Parathyroid adenoma (tissue), 2 donors: ENCODE measurements around the gene KANK4.

ENCODE experiments used
- H2AFZ ChIP-seq: fragments of 300-600 bp; sonication (generic); one replicate; pipeline ENCODE4 v1.7.0; 2017; ENCODE audit warnings: antibody characterized with exemption, mild to moderate bottlenecking
- H3K27ac ChIP-seq: fragments of 300-600 bp; sonication (generic); one replicate; pipeline ENCODE4 v1.7.0; 2017
- H3K27me3 ChIP-seq: fragments of 300-600 bp; sonication (generic); one replicate; pipeline ENCODE4 v1.7.0; 2017; ENCODE audit warnings: low read length; ENCODE audit not compliant: control insufficient read depth, insufficient read depth
- H3K36me3 ChIP-seq: fragments of 300-600 bp; sonication (generic); one replicate; pipeline ENCODE4 v1.7.0; 2017; ENCODE audit warnings: low read length; ENCODE audit not compliant: control insufficient read depth, insufficient read depth
- H3K4me1 ChIP-seq: fragments of 300-600 bp; sonication (generic); one replicate; pipeline ENCODE4 v1.7.0; 2017; ENCODE audit warnings: control low read depth
- H3K4me2 ChIP-seq: fragments of 300-600 bp; sonication (generic); one replicate; pipeline ENCODE4 v1.7.0; 2017; ENCODE audit warnings: low read length
- H3K4me3 ChIP-seq: fragments of 300-600 bp; sonication (generic); one replicate; pipeline ENCODE4 v1.7.0; 2017; ENCODE audit warnings: low read depth, low read length
- H3K79me2 ChIP-seq: fragments of 300-600 bp; sonication (generic); one replicate; pipeline ENCODE4 v1.7.0; 2017; ENCODE audit warnings: control low read depth
- H3K9ac ChIP-seq: fragments of 300-600 bp; sonication (generic); one replicate; pipeline ENCODE4 v1.7.0; 2017; ENCODE audit warnings: mild to moderate bottlenecking
- H3K9me3 ChIP-seq: fragments of 300-600 bp; sonication (generic); one replicate; pipeline ENCODE4 v1.7.0; 2017; ENCODE audit warnings: low read length; ENCODE audit not compliant: control insufficient read depth
- CTCF ChIP-seq: fragments of 300-600 bp; sonication (generic); IDR thresholded peaks from one replicate; pipeline ENCODE4 v1.7.0; 2017; ENCODE audit warnings: antibody characterized with exemption, mild to moderate bottlenecking
- donor health status: primary hyperparathyroidism.

The KANK4 gene

GRCh38 chr1:62285440-62285839, 33.8 kb downstream of the KANK4 start:
- Histone ChIP-seq H2AFZ (no peak overlapping the region), H3K4me2 (no peak overlapping the region), H3K4me3 (no peak overlapping the region), H3K27me3 (no peaks in the 10 kb centered on the region), H3K79me2 (no peaks in the 10 kb centered on the region), H3K36me3 (no peaks in the 10 kb centered on the region), H3K9me3 (no peaks in the 10 kb centered on the region), H3K27ac (no peak overlapping the region), H3K4me1 (no peaks in the 10 kb centered on the region), H3K9ac (no peak overlapping the region)
- TF ChIP-seq CTCF = no peak

GRCh38 chr1:62283986-62284385, 35.2 kb downstream of the KANK4 start:
- Histone ChIP-seq H2AFZ (no peak overlapping the region), H3K4me3 (no peak overlapping the region), H3K27me3 (no peaks in the 10 kb centered on the region), H3K9me3 (no peaks in the 10 kb centered on the region), H3K27ac (no peak overlapping the region), H3K9ac (no peak overlapping the region), H3K4me2 (no peak overlapping the region), H3K79me2 (no peaks in the 10 kb centered on the region), H3K36me3 (no peaks in the 10 kb centered on the region), H3K4me1 (no peaks in the 10 kb centered on the region)
- no peak for TF ChIP-seq CTCF

GRCh38 chr1:62282909-62283755, 36.1 kb downstream of the KANK4 start:
- Histone ChIP-seq H3K9ac (no peak overlapping the region), H3K4me2 (no peak overlapping the region), H2AFZ (no peak overlapping the region), H3K4me1 (no peaks in the 10 kb centered on the region), H3K36me3 (no peaks in the 10 kb centered on the region), H3K79me2 (no peaks in the 10 kb centered on the region), H3K9me3 (no peaks in the 10 kb centered on the region), H3K4me3 (no peak overlapping the region), H3K27ac (no peak overlapping the region), H3K27me3 (no peaks in the 10 kb centered on the region)
- no peak for TF ChIP-seq CTCF

- no peak for TF ChIP-seq CTCF
- Histone ChIP-seq H3K9ac (no peak overlapping the region), H3K27me3 (no peaks in the 10 kb centered on the region), H3K36me3 (no peaks in the 10 kb centered on the region), H3K9me3 (no peaks in the 10 kb centered on the region), H3K79me2 (no peaks in the 10 kb centered on the region), H3K27ac (no peak overlapping the region), H3K4me2 (no peak overlapping the region), H3K4me3 (no peak overlapping the region), H2AFZ (no peak overlapping the region), H3K4me1 (no peaks in the 10 kb centered on the region)
Measured at GRCh38 chr1:62281922-62282555, 37.2 kb downstream of the KANK4 start.
